ENCODE results near the gene PRR7. TPM values are rescaled to one million over a fixed set of nuclear protein-coding genes. Genes with fewer than 3 reads are reported as not detected.

Gene PRR7
- total and polyA plus RNA-seq, 2 experiments from 2014 or later, result 10.5 to 24.8 TPM

GRCh38 chr5:177454397-177455035, 7.9 kb downstream of the PRR7 start:
- 0 out of 2 replicates have a peak, but pooled peaks cover 10% of the 10 kb centered on the region for H3K4me1 ChIP-seq (ENCODE audit: insufficient read depth)
- in situ Hi-C loops (cut with MboI), result loop anchor here (10.0 kb wide), 1 partner anchor 60 kb away; no protein-coding TSS in a partner anchor

GRCh38 chr5:177455036-177455660, 8.5 kb downstream of the PRR7 start:
- H3K36me3 ChIP-seq (ENCODE audit: low read depth), result peaks cover 8% of the 10 kb centered on the region; the same call in 1 of the 2 replicates
- peak overlapping the region; percentile 13; the same call in 1 of the 2 replicates for H2AFZ ChIP-seq
- peak overlapping the region; percentile 67 for H3K27ac ChIP-seq
- H3F3A ChIP-seq (ENCODE audit: insufficient read depth), result peaks cover 13% of the 10 kb centered on the region
- 0 out of 2 replicates have a peak, but pooled peaks cover 10% of the 10 kb centered on the region for H3K4me1 ChIP-seq (ENCODE audit: insufficient read depth)
- 0 out of 2 replicates have a peak, but pooled peaks cover 13% of the 10 kb centered on the region for H4K20me1 ChIP-seq (ENCODE audit: insufficient read depth)
- H3K9me3 ChIP-seq (ENCODE audit: low read depth), result no peaks in the 10 kb centered on the region
- H3K9me2 ChIP-seq (ENCODE audit: insufficient read depth), result no peaks in the 10 kb centered on the region
- H3K4me3 ChIP-seq, result peak overlapping the region; percentile 66
- DNase-seq, result peak; percentile 82
- TF ChIP-seq EZH2 (IDR thresholded peaks at IDR 0.05; ENCODE audit: insufficient read depth, poor library complexity, severe bottlenecking), result no peak
- peak overlapping the region; percentile 78 for H3K9ac ChIP-seq
- WGBS, 2 experiments (ENCODE audit: low coverage in 1 of 2, low lambda C conversion rate in 2 of 2, missing lambda C conversion rate in 2 of 2), result 1% methylated on average over 65 to 77 of the region's 80 CpGs
- in situ Hi-C loops (cut with MboI), result loop anchor here (10.0 kb wide), 1 partner anchor 60 kb away; no protein-coding TSS in a partner anchor
- H3K4me2 ChIP-seq (ENCODE audit: unreplicated experiment), result peak overlapping the region; percentile 76
- no peaks in the 10 kb centered on the region for H3K79me2 ChIP-seq (ENCODE audit: insufficient read depth)
- H3K27me3 ChIP-seq (replicated peaks; ENCODE audit: insufficient read depth), result no peaks in the 10 kb centered on the region

More at GRCh38 chr5:177454397-177455035, 7.9 kb downstream of the PRR7 start:
- no peaks in the 10 kb centered on the region for H3K9me2 ChIP-seq (ENCODE audit: insufficient read depth)
- H2AFZ ChIP-seq, result peak overlapping the region; percentile 13; the same call in 1 of the 2 replicates
- peak overlapping the region; percentile 78 for H3K9ac ChIP-seq
- TF ChIP-seq EZH2phosphoT487 (IDR thresholded peaks at IDR 0.05; ENCODE audit: insufficient read depth, low read depth) (no peak), EZH2 (IDR thresholded peaks at IDR 0.05; ENCODE audit: insufficient read depth, poor library complexity, severe bottlenecking) (no peak)
- 0 out of 2 replicates have a peak, but pooled peaks cover 13% of the 10 kb centered on the region for H4K20me1 ChIP-seq (ENCODE audit: insufficient read depth)
- 1% methylated on average over 20 to 67 of the region's 84 CpGs for WGBS, 2 experiments (ENCODE audit: low coverage in 1 of 2, low lambda C conversion rate in 2 of 2, missing lambda C conversion rate in 2 of 2)
- no peaks in the 10 kb centered on the region for H3K9me3 ChIP-seq (ENCODE audit: low read depth)
- H3K4me2 ChIP-seq (ENCODE audit: unreplicated experiment), result peak overlapping the region; percentile 76
- peaks cover 13% of the 10 kb centered on the region for H3F3A ChIP-seq (ENCODE audit: insufficient read depth)
- H3K4me3 ChIP-seq, result peak overlapping the region; percentile 66
- no peaks in the 10 kb centered on the region for H3K27me3 ChIP-seq (replicated peaks; ENCODE audit: insufficient read depth)
- peak overlapping the region; percentile 67 for H3K27ac ChIP-seq
- no peaks in the 10 kb centered on the region for H3K79me2 ChIP-seq (ENCODE audit: insufficient read depth)
- DNase-seq, result peak; percentile 92
- peaks cover 8% of the 10 kb centered on the region; the same call in 1 of the 2 replicates for H3K36me3 ChIP-seq (ENCODE audit: low read depth)

DNA sequence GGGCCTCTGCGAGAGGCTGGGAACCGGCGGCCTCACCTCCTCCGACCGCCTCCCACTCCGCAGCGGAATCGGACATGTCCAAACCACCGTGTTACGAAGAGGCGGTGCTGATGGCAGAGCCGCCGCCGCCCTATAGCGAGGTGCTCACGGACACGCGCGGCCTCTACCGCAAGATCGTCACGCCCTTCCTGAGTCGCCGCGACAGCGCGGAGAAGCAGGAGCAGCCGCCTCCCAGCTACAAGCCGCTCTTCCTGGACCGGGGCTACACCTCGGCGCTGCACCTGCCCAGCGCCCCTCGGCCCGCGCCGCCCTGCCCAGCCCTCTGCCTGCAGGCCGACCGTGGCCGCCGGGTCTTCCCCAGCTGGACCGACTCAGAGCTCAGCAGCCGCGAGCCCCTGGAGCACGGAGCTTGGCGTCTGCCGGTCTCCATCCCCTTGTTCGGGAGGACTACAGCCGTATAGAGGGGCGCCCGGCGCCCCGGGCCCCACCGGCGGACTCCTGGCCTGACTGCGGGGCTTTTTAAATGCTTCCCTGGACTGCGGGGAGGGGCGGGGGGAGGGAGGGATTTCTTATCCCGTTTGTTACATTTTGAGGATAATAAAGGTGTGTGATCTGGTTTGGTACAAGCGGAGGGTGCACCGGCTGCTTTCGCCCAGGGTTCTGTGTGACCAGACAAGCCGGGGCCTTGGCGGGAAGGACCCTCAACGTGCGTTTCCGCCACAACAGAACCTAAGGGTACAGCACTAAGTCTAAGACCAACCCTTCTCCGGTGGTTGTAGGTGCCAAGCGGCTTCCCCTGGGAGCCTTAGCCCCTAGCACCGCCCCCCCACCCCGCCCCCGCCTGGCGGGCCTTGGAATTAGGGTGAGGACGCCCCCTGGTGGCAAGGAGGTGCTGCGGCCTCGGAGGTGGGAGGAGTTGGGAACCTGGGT, 9.3 kb downstream of the PRR7 start:
- peaks cover 13% of the 10 kb centered on the region for H3F3A ChIP-seq (ENCODE audit: insufficient read depth)
- H4K20me1 ChIP-seq (ENCODE audit: insufficient read depth), result 0 out of 2 replicates have a peak, but pooled peaks cover 13% of the 10 kb centered on the region
- 0 out of 2 replicates have a peak, but pooled peaks cover 10% of the 10 kb centered on the region for H3K4me1 ChIP-seq (ENCODE audit: insufficient read depth)
- H2AFZ ChIP-seq, result no peak overlapping the region
- H3K4me3 ChIP-seq, result peak overlapping the region; percentile 66
- peak; percentile 92 for DNase-seq
- WGBS, 2 experiments (ENCODE audit: low coverage in 1 of 2, low lambda C conversion rate in 2 of 2, missing lambda C conversion rate in 2 of 2), result 2 to 3% methylated on average over 67 to 75 of the region's 76 CpGs
- in situ Hi-C loops (cut with MboI), result loop anchor here (10.0 kb wide), 1 partner anchor 61 kb away; no protein-coding TSS in a partner anchor
- H3K9me3 ChIP-seq (ENCODE audit: low read depth), result no peaks in the 10 kb centered on the region
- peak overlapping the region; percentile 67 for H3K27ac ChIP-seq
- peaks cover 8% of the 10 kb centered on the region; the same call in 1 of the 2 replicates for H3K36me3 ChIP-seq (ENCODE audit: low read depth)
- H3K9ac ChIP-seq, result peak overlapping the region; percentile 78
- TF ChIP-seq EZH2 (IDR thresholded peaks at IDR 0.05; ENCODE audit: insufficient read depth, poor library complexity, severe bottlenecking), result no peak
- no peak for TF ChIP-seq EZH2phosphoT487 (IDR thresholded peaks at IDR 0.05; ENCODE audit: insufficient read depth, low read depth)
- no peaks in the 10 kb centered on the region for H3K79me2 ChIP-seq (ENCODE audit: insufficient read depth)
- no peaks in the 10 kb centered on the region for H3K9me2 ChIP-seq (ENCODE audit: insufficient read depth)
- H3K27me3 ChIP-seq (replicated peaks; ENCODE audit: insufficient read depth), result no peaks in the 10 kb centered on the region
- H3K4me2 ChIP-seq (ENCODE audit: unreplicated experiment), result peak overlapping the region; percentile 76
